Measurements from ENCODE around the gene SUPT4H1.

Gene SUPT4H1

DNA sequence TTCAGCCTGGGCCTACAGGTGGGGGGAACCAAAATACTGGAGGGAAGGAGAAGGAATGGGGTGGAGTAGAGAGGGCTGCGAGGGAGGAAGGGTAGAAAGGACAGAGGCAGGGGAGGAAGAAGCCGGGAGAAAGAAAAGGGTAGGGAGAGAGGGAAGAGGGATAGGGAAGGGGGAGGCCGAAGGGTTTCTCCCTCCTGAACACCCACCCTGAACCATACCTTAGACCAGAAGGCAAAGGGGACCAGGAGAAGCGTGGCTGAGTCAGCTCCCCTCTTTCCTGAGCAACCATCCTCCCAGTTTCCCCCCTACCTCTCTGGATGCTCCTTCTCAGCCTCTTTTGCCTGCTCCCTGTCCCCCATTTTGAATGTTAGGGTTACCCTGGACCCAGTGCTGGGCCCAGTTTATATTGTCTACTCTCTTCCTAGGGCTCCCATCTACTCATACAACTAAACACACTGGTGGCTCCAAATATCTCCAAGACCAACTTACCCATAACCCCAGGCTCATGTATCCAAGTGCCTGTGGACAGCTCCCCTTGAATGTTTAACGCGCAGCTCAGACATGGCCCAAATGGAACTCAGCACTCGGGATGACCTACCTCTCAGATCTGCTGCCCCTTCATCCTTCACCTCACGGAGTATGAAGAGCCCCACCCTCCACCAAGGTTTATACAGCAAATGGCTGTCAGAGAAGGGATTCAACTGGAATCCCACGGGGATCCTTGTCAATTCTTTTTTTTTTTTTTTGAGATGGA, 31.3 kb downstream of the SUPT4H1 start:
- Histone ChIP-seq H3K36me3 (ENCODE audit: control insufficient read depth, insufficient read depth, low read length) (no peaks in the 10 kb centered on the region), H3K9me3 (ENCODE audit: control insufficient read depth, insufficient read depth, low read depth, low read length) (no peaks in the 10 kb centered on the region), H3K4me1 (ENCODE audit: control insufficient read depth, insufficient read depth, low read length) (peaks cover 27% of the 10 kb centered on the region), H3K27ac (ENCODE audit: low read depth, low read length) (no peak overlapping the region), H3K9ac (ENCODE audit: low read length) (no peak overlapping the region), H3K4me3 (ENCODE audit: low read depth, low read length) (no peak overlapping the region), H3K27me3 (ENCODE audit: control insufficient read depth, insufficient read depth, low read length) (peaks cover 27% of the 10 kb centered on the region)

- Histone ChIP-seq H3K27ac (ENCODE audit: low read depth, low read length) (no peak overlapping the region), H3K4me3 (ENCODE audit: low read depth, low read length) (no peak overlapping the region), H3K9me3 (ENCODE audit: control insufficient read depth, insufficient read depth, low read depth, low read length) (no peaks in the 10 kb centered on the region), H3K9ac (ENCODE audit: low read length) (no peak overlapping the region), H3K36me3 (ENCODE audit: control insufficient read depth, insufficient read depth, low read length) (no peaks in the 10 kb centered on the region), H3K27me3 (ENCODE audit: control insufficient read depth, insufficient read depth, low read length) (peaks cover 25% of the 10 kb centered on the region), H3K4me1 (ENCODE audit: control insufficient read depth, insufficient read depth, low read length) (peaks cover 21% of the 10 kb centered on the region)
Measured at GRCh38 chr17:58320163-58320558, 31.8 kb downstream of the SUPT4H1 start.

DNA sequence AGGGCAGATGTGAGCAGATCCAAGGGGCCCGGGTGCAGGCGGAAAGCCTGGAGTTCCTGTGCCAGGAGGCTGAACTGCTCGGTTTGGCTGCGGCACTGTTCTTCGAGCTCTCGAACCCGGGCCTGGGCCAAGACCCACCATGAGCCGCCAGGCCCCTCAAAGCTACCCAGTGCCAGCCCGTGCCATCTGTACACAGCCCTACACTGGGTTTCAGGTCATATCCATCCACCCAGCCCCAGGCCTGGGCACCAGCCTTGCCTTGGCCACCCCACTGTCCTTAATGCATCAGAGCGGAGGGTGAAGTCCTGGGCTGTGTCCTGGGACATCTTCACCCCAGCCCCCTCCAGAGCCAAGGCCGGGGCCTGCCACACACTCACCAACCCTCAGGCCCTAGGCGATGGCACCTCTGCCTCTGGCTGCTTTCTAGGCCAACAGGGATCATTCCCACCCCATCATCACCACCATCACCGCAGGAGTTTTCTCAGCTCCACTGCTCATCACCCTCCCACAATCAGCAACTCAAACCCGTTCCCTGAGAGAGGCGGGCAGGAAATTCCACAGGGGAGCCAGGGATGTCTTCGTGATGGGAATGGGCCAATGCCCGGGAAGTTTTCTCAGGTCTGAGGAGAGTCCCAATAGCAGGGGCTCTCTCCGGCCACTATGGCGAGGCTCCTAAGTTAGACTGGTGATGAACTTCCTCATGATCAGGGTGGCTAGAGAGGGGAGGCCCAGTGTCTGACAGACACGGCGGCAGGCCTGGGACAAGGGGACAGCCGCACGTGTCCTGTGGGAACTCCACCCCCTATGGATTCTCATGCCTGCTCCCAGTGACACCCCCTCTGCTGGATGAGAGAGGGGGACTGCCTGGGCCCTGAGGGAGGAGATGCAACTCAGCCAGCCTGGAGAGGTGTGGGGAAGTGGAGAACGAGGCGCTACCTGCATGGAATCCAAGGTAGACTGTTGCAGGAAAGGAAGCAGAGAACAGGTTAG, 32.5 kb downstream of the SUPT4H1 start:
- peaks cover 17% of the 10 kb centered on the region; the same call in 1 of the 2 replicates for H3K4me1 ChIP-seq (ENCODE audit: control insufficient read depth, insufficient read depth, low read length)
- no peaks in the 10 kb centered on the region for H3K36me3 ChIP-seq (ENCODE audit: control insufficient read depth, insufficient read depth, low read length)
- no peak overlapping the region for H3K27ac ChIP-seq (ENCODE audit: low read depth, low read length)
- no peak overlapping the region for H3K4me3 ChIP-seq (ENCODE audit: low read depth, low read length)
- no peaks in the 10 kb centered on the region for H3K9me3 ChIP-seq (ENCODE audit: control insufficient read depth, insufficient read depth, low read depth, low read length)
- peaks cover 18% of the 10 kb centered on the region for H3K27me3 ChIP-seq (ENCODE audit: control insufficient read depth, insufficient read depth, low read length)
- no peak overlapping the region for H3K9ac ChIP-seq (ENCODE audit: low read length)

- Histone ChIP-seq H3K9me3 (ENCODE audit: control insufficient read depth, insufficient read depth, low read depth, low read length) (no peaks in the 10 kb centered on the region), H3K4me3 (ENCODE audit: low read depth, low read length) (no peak overlapping the region), H3K27me3 (ENCODE audit: control insufficient read depth, insufficient read depth, low read length) (peaks cover 12% of the 10 kb centered on the region), H3K27ac (ENCODE audit: low read depth, low read length) (no peak overlapping the region), H3K4me1 (ENCODE audit: control insufficient read depth, insufficient read depth, low read length) (peaks cover 11% of the 10 kb centered on the region; the same call in 1 of the 2 replicates), H3K9ac (ENCODE audit: low read length) (no peak overlapping the region), H3K36me3 (ENCODE audit: control insufficient read depth, insufficient read depth, low read length) (no peaks in the 10 kb centered on the region)
Measured at GRCh38 chr17:58318627-58319172, 33.3 kb downstream of the SUPT4H1 start.

GRCh38 chr17:58318065-58318481, 33.9 kb downstream of the SUPT4H1 start:
- Histone ChIP-seq H3K4me3 (ENCODE audit: low read depth, low read length) (no peak overlapping the region), H3K27me3 (ENCODE audit: control insufficient read depth, insufficient read depth, low read length) (peaks cover 6% of the 10 kb centered on the region), H3K9ac (ENCODE audit: low read length) (no peak overlapping the region), H3K4me1 (ENCODE audit: control insufficient read depth, insufficient read depth, low read length) (peaks cover 5% of the 10 kb centered on the region; the same call in 1 of the 2 replicates), H3K27ac (ENCODE audit: low read depth, low read length) (no peak overlapping the region), H3K9me3 (ENCODE audit: control insufficient read depth, insufficient read depth, low read depth, low read length) (no peaks in the 10 kb centered on the region), H3K36me3 (ENCODE audit: control insufficient read depth, insufficient read depth, low read length) (no peaks in the 10 kb centered on the region)

GRCh38 chr17:58317421-58318064, 34.5 kb downstream of the SUPT4H1 start:
- no peak overlapping the region for H3K27ac ChIP-seq (ENCODE audit: low read depth, low read length)
- no peaks in the 10 kb centered on the region for H3K9me3 ChIP-seq (ENCODE audit: control insufficient read depth, insufficient read depth, low read depth, low read length)
- peaks cover 4% of the 10 kb centered on the region; the same call in 1 of the 2 replicates for H3K4me1 ChIP-seq (ENCODE audit: control insufficient read depth, insufficient read depth, low read length)
- H3K4me3 ChIP-seq (ENCODE audit: low read depth, low read length): no peak overlapping the region
- no peak overlapping the region for H3K9ac ChIP-seq (ENCODE audit: low read length)
- peaks cover 3% of the 10 kb centered on the region; the same call in 1 of the 2 replicates for H3K27me3 ChIP-seq (ENCODE audit: control insufficient read depth, insufficient read depth, low read length)
- no peaks in the 10 kb centered on the region for H3K36me3 ChIP-seq (ENCODE audit: control insufficient read depth, insufficient read depth, low read length)

GRCh38 chr17:58316260-58316960, 35.6 kb downstream of the SUPT4H1 start:
- Histone ChIP-seq H3K36me3 (ENCODE audit: control insufficient read depth, insufficient read depth, low read length) (no peaks in the 10 kb centered on the region), H3K9ac (ENCODE audit: low read length) (no peak overlapping the region), H3K27ac (ENCODE audit: low read depth, low read length) (no peak overlapping the region), H3K27me3 (ENCODE audit: control insufficient read depth, insufficient read depth, low read length) (0 out of 2 replicates have a peak, but pooled peaks cover 3% of the 10 kb centered on the region), H3K4me3 (ENCODE audit: low read depth, low read length) (no peak overlapping the region), H3K4me1 (ENCODE audit: control insufficient read depth, insufficient read depth, low read length) (peaks cover 4% of the 10 kb centered on the region; the same call in 1 of the 2 replicates), H3K9me3 (ENCODE audit: control insufficient read depth, insufficient read depth, low read depth, low read length) (no peaks in the 10 kb centered on the region)

DNA sequence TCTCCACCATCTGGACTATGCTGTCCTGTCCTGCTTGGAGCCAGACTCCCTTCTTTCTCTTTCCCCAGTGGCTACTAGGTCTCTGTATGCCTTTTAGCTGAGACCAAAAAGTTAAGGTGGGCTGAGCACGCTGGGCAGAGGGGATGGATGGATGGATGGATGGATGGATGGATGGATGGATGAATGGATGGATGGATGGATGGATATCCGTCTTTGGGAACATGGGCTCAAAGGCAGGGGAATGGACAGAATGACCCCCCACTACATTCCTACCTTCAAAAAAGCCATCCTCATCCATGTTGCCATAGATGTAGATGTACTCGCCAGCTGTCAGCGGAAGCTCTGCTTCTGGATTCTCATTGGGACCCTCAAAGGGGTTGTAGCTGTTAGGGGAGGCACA, 36.3 kb downstream of the SUPT4H1 start:
- peaks cover 4% of the 10 kb centered on the region; the same call in 1 of the 2 replicates for H3K4me1 ChIP-seq (ENCODE audit: control insufficient read depth, insufficient read depth, low read length)

DNA sequence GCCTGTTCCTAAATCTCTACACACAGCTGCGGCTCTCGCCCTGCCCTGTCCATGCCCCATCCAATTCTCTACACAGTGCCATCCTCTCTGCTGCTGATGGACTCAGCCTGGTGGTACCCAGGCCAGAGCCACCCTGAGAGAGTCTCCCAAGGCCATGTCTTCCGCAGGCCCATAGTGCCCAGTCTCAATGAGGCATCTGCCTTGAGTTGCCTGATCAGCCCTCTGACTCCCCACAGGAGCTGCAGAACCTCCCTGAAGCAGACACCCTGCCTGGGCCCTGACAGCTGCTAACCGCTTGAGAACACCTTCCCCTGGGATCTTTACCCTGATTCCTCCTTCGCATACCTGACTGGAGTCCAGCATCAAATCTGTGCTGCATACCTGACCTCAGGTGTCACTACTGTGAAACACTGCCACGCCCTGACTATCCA, 36.7 kb downstream of the SUPT4H1 start:
- no peak overlapping the region for H3K27ac ChIP-seq (ENCODE audit: low read depth, low read length)
- H3K36me3 ChIP-seq (ENCODE audit: control insufficient read depth, insufficient read depth, low read length): no peaks in the 10 kb centered on the region
- no peak overlapping the region for H3K9ac ChIP-seq (ENCODE audit: low read length)
- H3K4me3 ChIP-seq (ENCODE audit: low read depth, low read length): no peak overlapping the region
- H3K9me3 ChIP-seq (ENCODE audit: control insufficient read depth, insufficient read depth, low read depth, low read length): no peaks in the 10 kb centered on the region
- H3K27me3 ChIP-seq (ENCODE audit: control insufficient read depth, insufficient read depth, low read length): no peaks in the 10 kb centered on the region
- peaks cover 4% of the 10 kb centered on the region; the same call in 1 of the 2 replicates for H3K4me1 ChIP-seq (ENCODE audit: control insufficient read depth, insufficient read depth, low read length)

More for the DNA sequence above, 36.3 kb downstream of the SUPT4H1 start:
- H3K27ac ChIP-seq (ENCODE audit: low read depth, low read length): no peak overlapping the region
- H3K9ac ChIP-seq (ENCODE audit: low read length): no peak overlapping the region
- H3K27me3 ChIP-seq (ENCODE audit: control insufficient read depth, insufficient read depth, low read length): no peaks in the 10 kb centered on the region
- H3K9me3 ChIP-seq (ENCODE audit: control insufficient read depth, insufficient read depth, low read depth, low read length): no peaks in the 10 kb centered on the region
- no peak overlapping the region for H3K4me3 ChIP-seq (ENCODE audit: low read depth, low read length)
- no peaks in the 10 kb centered on the region for H3K36me3 ChIP-seq (ENCODE audit: control insufficient read depth, insufficient read depth, low read length)

- Histone ChIP-seq H3K4me3 (ENCODE audit: low read depth, low read length) (no peak overlapping the region), H3K9ac (ENCODE audit: low read length) (no peak overlapping the region), H3K27me3 (ENCODE audit: control insufficient read depth, insufficient read depth, low read length) (no peaks in the 10 kb centered on the region), H3K27ac (ENCODE audit: low read depth, low read length) (no peak overlapping the region), H3K4me1 (ENCODE audit: control insufficient read depth, insufficient read depth, low read length) (peaks cover 4% of the 10 kb centered on the region; the same call in 1 of the 2 replicates), H3K36me3 (ENCODE audit: control insufficient read depth, insufficient read depth, low read length) (no peaks in the 10 kb centered on the region), H3K9me3 (ENCODE audit: control insufficient read depth, insufficient read depth, low read depth, low read length) (no peaks in the 10 kb centered on the region)
Measured at GRCh38 chr17:58314706-58315015, 37.3 kb downstream of the SUPT4H1 start.

Data from HUES6 (cell line).